Epithelial cell of proximal tubule (primary cell): Measurements from ENCODE around the gene LRP10. TPM values are rescaled to one million over a fixed set of nuclear protein-coding genes. Genes with fewer than 3 reads are reported as not detected.

Experiments used
- DNase-seq: peaks from one replicate; pipeline ENCODE4 v3.0.0-alpha.2; 2011; ENCODE audit warnings: low read depth
- H3K4me3 ChIP-seq: 2 replicates; pipeline ENCODE4 v1.5.1; 2011; ENCODE audit warnings: low read depth, mild to moderate bottlenecking, low read length
- CTCF ChIP-seq: conservative IDR thresholded peaks from 2 replicates; pipeline ENCODE4 v1.5.1; 2012; ENCODE audit warnings: low read depth, mild to moderate bottlenecking, low read length
- total RNA-seq: library from RNA; depleted of rRNA; stranded (reverse); fragments of >200 nt; gene quantifications from 2 replicates; pipeline ENCODE4 v1.2.3, GENCODE V29; 2015

Gene LRP10
- total RNA-seq, 1 donor from 2014 or later, result 102 TPM

- DNase-seq, result no peak
- H3K4me3 ChIP-seq, result peak overlapping the region; percentile 84
- TF ChIP-seq CTCF, result no peak
Measured at GRCh38 chr14:22830443-22831010, 41.0 kb upstream of the LRP10 start.

GRCh38 chr14:22835505-22835904 lies 36.0 kb upstream of the LRP10 start:
- no peak for DNase-seq

GRCh38 chr14:22836301-22837113 lies 35.0 kb upstream of the LRP10 start, which contains the start of gene MMP14:
Gene MMP14, plus strand, starts transcription at chr14:22836585. Its CDS starts 233 bp downstream, at chr14:22836818.
- DNase-seq, result no peak
- H3K4me3 ChIP-seq, result peak within 1 kb of the TSS; percentile 75
- TF ChIP-seq CTCF, result peak; percentile 49

More at GRCh38 chr14:22835505-22835904, 36.0 kb upstream of the LRP10 start:
- TF ChIP-seq CTCF, result no peak
- H3K4me3 ChIP-seq, result no peak overlapping the region

- no peak for DNase-seq
- peak overlapping the region; percentile 75 for H3K4me3 ChIP-seq
- TF ChIP-seq CTCF, result peak; percentile 7
Measured at GRCh38 chr14:22837114-22837749, 34.3 kb upstream of the LRP10 start.

GRCh38 chr14:22837750-22838538 lies 33.6 kb upstream of the LRP10 start:
- H3K4me3 ChIP-seq, result peak overlapping the region; percentile 75
- no peak for TF ChIP-seq CTCF
- DNase-seq, result no peak

- DNase-seq, result no peak
- TF ChIP-seq CTCF, result no peak
Measured at GRCh38 chr14:22838631-22839041, 32.9 kb upstream of the LRP10 start.

More at GRCh38 chr14:22838631-22839041, 32.9 kb upstream of the LRP10 start:
- peak overlapping the region; percentile 75 for H3K4me3 ChIP-seq
